Mucosa of rectum (tissue), 2 donors: Measurements from ENCODE around the gene GRM8.

Experiments
- H3K27ac ChIP-seq, 2 donors: one replicate each; pipeline ENCODE4 v1.7.0; 2013; ENCODE audit warnings: inconsistent platforms in 2 of 2, low read depth in 2 of 2, low read length in 2 of 2
- H3K27me3 ChIP-seq, 2 donors: one replicate each; pipeline ENCODE4 v1.7.0; 2013; ENCODE audit warnings: low read length in 2 of 2; ENCODE audit not compliant: control insufficient read depth in 2 of 2, insufficient read depth in 2 of 2
- H3K36me3 ChIP-seq, 2 donors: one replicate each; pipeline ENCODE4 v1.7.0; 2013; ENCODE audit warnings: low read length in 2 of 2; ENCODE audit not compliant: control insufficient read depth in 2 of 2, insufficient read depth in 2 of 2
- H3K4me1 ChIP-seq, 2 donors: one replicate each; pipeline ENCODE4 v1.7.0; 2013; ENCODE audit warnings: low read length in 2 of 2, mild to moderate bottlenecking in 1 of 2; ENCODE audit not compliant: control insufficient read depth in 2 of 2, insufficient read depth in 2 of 2
- H3K4me3 ChIP-seq, 2 donors: one replicate each; pipeline ENCODE4 v1.7.0; 2013; ENCODE audit warnings: low read length in 2 of 2
- H3K9ac ChIP-seq, 2 donors: one replicate each; pipeline ENCODE4 v1.7.0; 2013; ENCODE audit warnings: low read length in 2 of 2, low read depth in 1 of 2, mild to moderate bottlenecking in 1 of 2
- H3K9me3 ChIP-seq, 2 donors: one replicate each; pipeline ENCODE4 v1.7.0; 2013; ENCODE audit warnings: low read length in 2 of 2; ENCODE audit not compliant: control insufficient read depth in 2 of 2
- donor health status: healthy.
- donor health status: Normal muscosa, but diverticular disease.

Gene GRM8

DNA sequence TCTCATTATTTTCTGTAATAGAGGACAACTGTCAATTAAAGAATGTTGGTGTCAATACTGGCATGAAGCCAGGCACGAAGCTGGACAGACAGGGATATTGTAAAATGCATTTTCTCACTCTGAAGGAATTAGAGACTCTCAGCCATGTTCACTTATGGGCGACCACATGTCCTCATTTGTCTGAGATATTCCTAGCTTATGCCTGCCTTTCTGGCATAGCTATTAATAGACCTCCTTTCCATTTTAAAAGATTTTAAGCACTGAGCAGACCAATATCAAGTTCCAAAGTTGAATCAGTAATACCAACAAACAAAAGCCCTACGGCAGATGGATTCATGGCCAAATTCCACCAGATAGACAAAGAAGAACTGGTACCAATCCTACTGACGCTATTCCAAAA lies 589.9 kb downstream of the GRM8 start:
- H3K9me3 ChIP-seq = no peaks in the 10 kb centered on the region
- H3K4me1 ChIP-seq = no peaks in the 10 kb centered on the region
- no peak overlapping the region for H3K9ac ChIP-seq

GRCh38 chr7:126659124-126659523 lies 593.6 kb downstream of the GRM8 start:
- Histone ChIP-seq H3K27ac (no peak overlapping the region), H3K36me3 (no peaks in the 10 kb centered on the region), H3K9me3 (no peaks in the 10 kb centered on the region), H3K4me3 (no peak overlapping the region), H3K9ac (no peak overlapping the region), H3K4me1 (no peaks in the 10 kb centered on the region), H3K27me3 (no peaks in the 10 kb centered on the region)

More for the DNA sequence above, 589.9 kb downstream of the GRM8 start:
- Histone ChIP-seq H3K36me3 (no peaks in the 10 kb centered on the region), H3K27ac (no peak overlapping the region), H3K4me3 (no peak overlapping the region), H3K27me3 (no peaks in the 10 kb centered on the region)

DNA sequence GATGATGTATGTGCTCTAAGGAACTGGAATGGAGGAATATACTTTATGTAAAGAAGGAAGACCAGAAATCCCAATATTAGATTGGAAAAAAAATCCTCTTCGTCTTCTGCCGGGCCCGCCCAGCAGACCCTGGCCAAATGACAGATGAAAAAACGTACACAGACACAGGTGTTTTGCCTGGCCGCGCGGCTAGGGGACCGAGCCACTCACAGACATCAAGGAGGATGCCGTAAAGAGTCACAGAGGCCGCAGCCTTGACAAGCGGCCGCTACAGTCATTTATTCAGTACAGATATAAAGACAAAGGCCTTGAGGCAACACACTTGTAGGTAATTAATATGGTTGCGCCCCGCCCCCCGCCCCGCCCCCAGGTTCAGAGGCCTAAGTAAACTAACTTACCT lies 594.1 kb downstream of the GRM8 start:
- H3K27ac ChIP-seq = no peak overlapping the region
- H3K36me3 ChIP-seq = no peaks in the 10 kb centered on the region

GRCh38 chr7:126657599-126658358 lies 595.0 kb downstream of the GRM8 start:
- Histone ChIP-seq H3K27ac (no peak overlapping the region), H3K36me3 (no peaks in the 10 kb centered on the region), H3K4me3 (no peak overlapping the region), H3K9me3 (no peaks in the 10 kb centered on the region), H3K9ac (no peak overlapping the region), H3K27me3 (no peaks in the 10 kb centered on the region), H3K4me1 (no peaks in the 10 kb centered on the region)

More for the DNA sequence above, 594.1 kb downstream of the GRM8 start:
- no peaks in the 10 kb centered on the region for H3K27me3 ChIP-seq
- H3K4me1 ChIP-seq = no peaks in the 10 kb centered on the region
- no peak overlapping the region for H3K9ac ChIP-seq
- H3K4me3 ChIP-seq = no peak overlapping the region
- no peaks in the 10 kb centered on the region for H3K9me3 ChIP-seq

GRCh38 chr7:126657137-126657536 lies 595.6 kb downstream of the GRM8 start:
- H3K9me3 ChIP-seq = no peaks in the 10 kb centered on the region
- no peak overlapping the region for H3K4me3 ChIP-seq
- H3K27ac ChIP-seq = no peak overlapping the region
- H3K27me3 ChIP-seq = no peaks in the 10 kb centered on the region
- no peak overlapping the region for H3K9ac ChIP-seq
- no peaks in the 10 kb centered on the region for H3K4me1 ChIP-seq
- no peaks in the 10 kb centered on the region for H3K36me3 ChIP-seq

- no peaks in the 10 kb centered on the region for H3K4me1 ChIP-seq
- no peaks in the 10 kb centered on the region for H3K27me3 ChIP-seq
- no peak overlapping the region for H3K4me3 ChIP-seq
- no peak overlapping the region for H3K9ac ChIP-seq
- H3K27ac ChIP-seq = no peak overlapping the region
- no peaks in the 10 kb centered on the region for H3K9me3 ChIP-seq
- H3K36me3 ChIP-seq = no peaks in the 10 kb centered on the region
Measured at GRCh38 chr7:126656165-126656564, 596.6 kb downstream of the GRM8 start.

DNA sequence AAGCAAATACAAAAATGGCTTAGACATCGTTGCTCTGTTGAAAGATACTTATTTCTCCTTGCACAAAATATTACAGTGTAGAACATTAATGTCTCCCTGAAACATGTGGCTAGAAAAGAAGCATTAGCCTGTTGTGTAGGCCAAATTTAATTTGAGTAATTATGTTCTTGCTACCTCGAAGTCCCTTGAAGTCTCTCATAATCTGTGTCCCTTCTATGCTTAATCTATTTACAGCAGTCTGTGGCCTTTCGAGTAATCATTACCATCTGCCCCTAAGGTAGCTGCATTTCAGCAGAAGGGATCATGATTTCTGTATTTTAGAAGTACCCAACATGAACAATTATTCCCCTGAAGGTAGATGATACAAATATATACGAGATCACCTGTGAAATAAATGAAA lies 615.2 kb downstream of the GRM8 start:
- Histone ChIP-seq H3K9ac (no peak overlapping the region), H3K9me3 (no peaks in the 10 kb centered on the region), H3K36me3 (no peaks in the 10 kb centered on the region), H3K27ac (no peak overlapping the region), H3K4me3 (no peak overlapping the region), H3K27me3 (no peaks in the 10 kb centered on the region), H3K4me1 (no peaks in the 10 kb centered on the region)

DNA sequence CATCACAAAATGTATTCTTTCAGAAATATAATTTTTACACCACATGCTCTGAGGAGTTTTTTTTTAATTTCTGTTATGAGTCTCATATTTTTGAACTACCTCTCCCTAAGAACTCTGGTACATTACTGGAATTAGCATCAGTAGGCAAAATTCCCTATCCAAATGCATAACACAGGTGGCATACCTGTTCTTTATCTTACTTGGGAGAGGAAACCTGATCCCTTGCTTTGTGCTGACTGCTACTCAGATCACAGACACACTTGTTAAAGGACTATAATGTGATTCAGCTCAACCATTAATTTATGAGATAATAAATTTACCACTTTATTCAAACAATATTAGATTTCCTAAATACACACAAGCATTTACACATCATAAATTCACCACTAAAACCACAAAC lies 617.2 kb downstream of the GRM8 start:
- no peaks in the 10 kb centered on the region for H3K27me3 ChIP-seq
- no peak overlapping the region for H3K4me3 ChIP-seq
- no peaks in the 10 kb centered on the region for H3K4me1 ChIP-seq
- H3K27ac ChIP-seq = no peak overlapping the region
- no peak overlapping the region for H3K9ac ChIP-seq
- no peaks in the 10 kb centered on the region for H3K36me3 ChIP-seq
- H3K9me3 ChIP-seq = no peaks in the 10 kb centered on the region

DNA sequence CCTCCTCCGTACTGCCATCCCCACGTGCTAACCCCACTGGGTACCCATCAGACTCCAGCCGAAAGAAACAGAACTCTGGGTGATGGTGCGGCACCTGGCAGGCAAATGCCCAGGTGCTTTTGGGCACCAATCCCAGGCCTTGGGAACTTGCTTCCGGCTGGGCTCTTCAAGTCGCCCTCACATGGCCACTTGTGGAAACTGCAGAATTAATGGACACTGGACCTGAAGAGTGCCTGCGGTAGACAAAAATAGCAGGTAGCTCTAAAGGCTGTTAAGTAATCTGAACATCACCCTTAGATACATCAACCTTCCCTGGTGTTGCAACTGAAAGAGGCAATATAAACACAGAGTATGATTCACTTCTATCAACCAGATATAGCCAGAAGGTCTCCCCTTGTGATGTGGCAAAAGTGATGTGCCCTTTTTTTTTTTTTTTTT lies 644.4 kb downstream of the GRM8 start:
- no peaks in the 10 kb centered on the region for H3K27me3 ChIP-seq
- no peak overlapping the region for H3K27ac ChIP-seq
- no peak overlapping the region for H3K4me3 ChIP-seq
- no peaks in the 10 kb centered on the region for H3K9me3 ChIP-seq
- no peaks in the 10 kb centered on the region for H3K4me1 ChIP-seq
- H3K36me3 ChIP-seq = no peaks in the 10 kb centered on the region
- no peak overlapping the region for H3K9ac ChIP-seq

DNA sequence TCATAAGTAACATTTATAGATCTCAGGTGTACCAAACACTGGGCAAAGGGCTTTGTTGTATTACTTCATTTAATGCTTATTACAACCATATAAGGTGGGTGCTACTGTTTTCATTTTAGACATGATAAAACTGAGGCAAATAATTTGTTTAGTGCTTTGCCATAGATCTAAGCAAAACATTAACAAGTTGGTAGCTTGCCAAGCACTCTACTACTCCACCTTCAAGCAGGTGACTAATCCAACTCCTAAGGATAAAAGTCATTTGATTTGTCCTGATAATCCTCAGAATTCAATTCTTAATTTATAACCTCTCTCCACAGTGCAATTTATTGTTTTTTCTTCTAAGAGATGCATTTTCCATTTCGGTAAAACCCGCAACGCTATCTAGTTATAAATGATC lies 646.4 kb downstream of the GRM8 start:
- H3K9me3 ChIP-seq = no peaks in the 10 kb centered on the region
- H3K36me3 ChIP-seq = no peaks in the 10 kb centered on the region
- H3K27ac ChIP-seq = no peak overlapping the region

More for the DNA sequence above, 646.4 kb downstream of the GRM8 start:
- no peaks in the 10 kb centered on the region for H3K4me1 ChIP-seq
- no peak overlapping the region for H3K4me3 ChIP-seq
- no peak overlapping the region for H3K9ac ChIP-seq
- H3K27me3 ChIP-seq = no peaks in the 10 kb centered on the region
